ENCODE measurements around the gene TGFBR3.
"Not testable (repeated sequence)": the region's sequence is repeated elsewhere in the genome, so short reads cannot be mapped to it uniquely, and the experiment has no call there.

The TGFBR3 gene

GRCh38 chr1:91673613-91674012 is 212.3 kb downstream of the TGFBR3 start:
- no peak for DNase-seq

- peak; percentile 91 for DNase-seq
These were observed 213.3 kb downstream of the TGFBR3 start for GRCh38 chr1:91672601-91673161.

GRCh38 chr1:91670781-91671180 is 215.2 kb downstream of the TGFBR3 start:
- no peak for DNase-seq

GRCh38 chr1:91669584-91670350 is 216.2 kb downstream of the TGFBR3 start:
- DNase-seq, result no peak

GRCh38 chr1:91666651-91667050 is 219.3 kb downstream of the TGFBR3 start:
- not testable (repeated sequence) for DNase-seq

GRCh38 chr1:91661121-91661520 is 224.8 kb downstream of the TGFBR3 start:
- no peak for DNase-seq

- no peak for DNase-seq
These were observed 225.2 kb downstream of the TGFBR3 start for GRCh38 chr1:91660708-91661107.

- DNase-seq, result no peak
These were observed 230.0 kb downstream of the TGFBR3 start for GRCh38 chr1:91655912-91656449.

GRCh38 chr1:91653183-91653582 is 232.8 kb downstream of the TGFBR3 start:
- no peak for DNase-seq

GRCh38 chr1:91651661-91652071 is 234.3 kb downstream of the TGFBR3 start:
- DNase-seq, result no peak

GRCh38 chr1:91651243-91651642 is 234.7 kb downstream of the TGFBR3 start:
- DNase-seq, result no peak

- DNase-seq, result no peak
These were observed 235.2 kb downstream of the TGFBR3 start for GRCh38 chr1:91650764-91651163.

GRCh38 chr1:91647061-91647460 is 238.9 kb downstream of the TGFBR3 start:
- DNase-seq, result no peak

- no peak for DNase-seq
These were observed 240.9 kb downstream of the TGFBR3 start for GRCh38 chr1:91645031-91645430.

- DNase-seq, result no peak
These were observed 242.5 kb downstream of the TGFBR3 start for GRCh38 chr1:91643431-91643830.

- DNase-seq, result no peak
These were observed 244.9 kb downstream of the TGFBR3 start for GRCh38 chr1:91640877-91641526.

- DNase-seq, result no peak
These were observed 248.4 kb downstream of the TGFBR3 start for GRCh38 chr1:91637539-91637994.

GRCh38 chr1:91635763-91636162 is 250.2 kb downstream of the TGFBR3 start:
- no peak for DNase-seq

GRCh38 chr1:91633438-91633837 is 252.5 kb downstream of the TGFBR3 start:
- no peak for DNase-seq

GRCh38 chr1:91631718-91632330 is 254.1 kb downstream of the TGFBR3 start:
- no peak for DNase-seq

- DNase-seq, result no peak
These were observed 255.1 kb downstream of the TGFBR3 start for GRCh38 chr1:91630803-91631202.

Data from activated CD4-positive, alpha-beta T cell treated with anti-CD3 and anti-CD28 coated beads, Interleukin-10, Interleukin-2, amounts not matched to agents 100 ng/mL and 50 ng/mL, durations not matched to agents 16 hours and 8 hours (primary cell).